HEK293 (cell line): ENCODE measurements around the gene FCHSD1.

Experiments used
- CTCF ChIA-PET: fragments of 350-600 bp; formaldehyde crosslinking; extraction: SDS; loops from one replicate; lab custom pipeline; 2021; ENCODE audit warnings: antibody characterized with exemption; lab: Yijun Ruan, JAX
- POLR2A ChIA-PET: fragments of 300-600 bp; formaldehyde crosslinking; extraction: SDS; loops from one replicate; lab custom pipeline; 2020; ENCODE audit warnings: antibody characterized with exemption, inconsistent platforms; lab: Yijun Ruan, JAX
- H3K27ac ChIP-seq: fragments of 200-500 bp; sonication (Bioruptor generic); 2 replicates; pipeline ENCODE4 v1.5.1; 2014; ENCODE audit warnings: low read depth, low read length, control low read depth, inconsistent platforms; ENCODE audit errors: extremely low read depth
- H3K36me3 ChIP-seq, 2 experiments: fragments of 200-500 bp in 1 of 2; sonication (Bioruptor generic) in 1 of 2; 1 replicate in 1 of 2; 2 replicates in 1 of 2; pipeline ENCODE4 v1.5.1; 2014 to 2017; ENCODE audit warnings: inconsistent platforms in 2 of 2, low read length in 2 of 2; ENCODE audit not compliant: control insufficient read depth in 2 of 2, insufficient read depth in 1 of 2
- H3K4me1 ChIP-seq: fragments of 200-500 bp; sonication (Bioruptor generic); 2 replicates; pipeline ENCODE4 v1.5.1; 2014; ENCODE audit warnings: mild to moderate bottlenecking, low read length, inconsistent platforms; ENCODE audit not compliant: control insufficient read depth, insufficient read depth
- H3K4me3 ChIP-seq: 2 replicates; pipeline ENCODE4 v1.5.1; 2011; ENCODE audit warnings: low read depth, mild to moderate bottlenecking, control low read depth, low read length, moderate library complexity
- H3K9me3 ChIP-seq: fragments of 200-500 bp; sonication (Bioruptor generic); 2 replicates; pipeline ENCODE4 v1.5.1; 2014; ENCODE audit warnings: low read depth, low read length, inconsistent platforms; ENCODE audit not compliant: control insufficient read depth, insufficient read depth
- EGR2 ChIP-seq: fragments of 450-650 bp; formaldehyde crosslinking; IDR thresholded peaks from 2 replicates; pipeline ENCODE4 v1.5.1; 2016; ENCODE audit warnings: low read depth, missing biosample characterization, missing genetic modification characterization
- GLIS1 ChIP-seq: fragments of 450-650 bp; formaldehyde crosslinking; IDR thresholded peaks from 2 replicates; pipeline ENCODE4 v1.5.1; 2016; ENCODE audit warnings: missing biosample characterization, missing genetic modification characterization
- KLF9 ChIP-seq: fragments of 450-650 bp; formaldehyde crosslinking; IDR thresholded peaks from 2 replicates; pipeline ENCODE4 v1.5.1; 2016; ENCODE audit warnings: missing biosample characterization, missing genetic modification characterization, low read depth
- OVOL3 ChIP-seq: fragments of 450-650 bp; formaldehyde crosslinking; IDR thresholded peaks from 2 replicates; pipeline ENCODE4 v1.5.1; 2016; ENCODE audit warnings: missing biosample characterization, missing genetic modification characterization
- PRDM1 ChIP-seq: fragments of 450-650 bp; formaldehyde crosslinking; IDR thresholded peaks from 2 replicates; pipeline ENCODE4; 2016; ENCODE audit warnings: missing biosample characterization, missing genetic modification characterization
- SP2 ChIP-seq: fragments of 450-650 bp; formaldehyde crosslinking; IDR thresholded peaks from 2 replicates; pipeline ENCODE4 v1.5.1; 2016; ENCODE audit warnings: missing biosample characterization, missing genetic modification characterization
- SP7 ChIP-seq: fragments of 450-650 bp; formaldehyde crosslinking; IDR thresholded peaks from 2 replicates; pipeline ENCODE4 v1.5.1; 2016; ENCODE audit warnings: missing biosample characterization, missing genetic modification characterization
- ZFHX2 ChIP-seq: fragments of 450-650 bp; formaldehyde crosslinking; conservative IDR thresholded peaks from 2 replicates; pipeline ENCODE4 v1.5.1; 2016; ENCODE audit warnings: missing biosample characterization, missing genetic modification characterization
- ZNF223 ChIP-seq: fragments of 450-650 bp; formaldehyde crosslinking; IDR thresholded peaks from 2 replicates; pipeline ENCODE4 v1.5.1; 2016; ENCODE audit warnings: missing biosample characterization, missing genetic modification characterization
- ZNF266 ChIP-seq: fragments of 450-650 bp; formaldehyde crosslinking; IDR thresholded peaks from 2 replicates; pipeline ENCODE4 v1.5.1; 2016; ENCODE audit warnings: missing biosample characterization, missing genetic modification characterization, low read depth
- ZNF335 ChIP-seq: fragments of 450-650 bp; formaldehyde crosslinking; conservative IDR thresholded peaks from 2 replicates; pipeline ENCODE4 v1.5.1; 2016; ENCODE audit warnings: missing biosample characterization, missing genetic modification characterization
- ZNF37A ChIP-seq: fragments of 450-650 bp; IDR thresholded peaks from 2 replicates; pipeline ENCODE4 v1.5.1; 2018; ENCODE audit warnings: missing biosample characterization, missing genetic modification characterization
- ZNF701 ChIP-seq: fragments of 450-650 bp; formaldehyde crosslinking; IDR thresholded peaks from 2 replicates; pipeline ENCODE4 v1.5.1; 2016; ENCODE audit warnings: missing biosample characterization, missing genetic modification characterization
- ZNF792 ChIP-seq: fragments of 450-650 bp; formaldehyde crosslinking; IDR thresholded peaks from 2 replicates; pipeline ENCODE4 v1.5.1; 2016; ENCODE audit warnings: missing biosample characterization, missing genetic modification characterization
- TF ChIP-seq, protein P1 (sequence below): fragments of 450-650 bp; formaldehyde crosslinking; IDR thresholded peaks from 2 replicates; pipeline ENCODE4 v1.5.1; 2017; ENCODE audit warnings: missing biosample characterization, mild to moderate bottlenecking, missing genetic modification characterization, moderate library complexity

The FCHSD1 gene

DNA sequence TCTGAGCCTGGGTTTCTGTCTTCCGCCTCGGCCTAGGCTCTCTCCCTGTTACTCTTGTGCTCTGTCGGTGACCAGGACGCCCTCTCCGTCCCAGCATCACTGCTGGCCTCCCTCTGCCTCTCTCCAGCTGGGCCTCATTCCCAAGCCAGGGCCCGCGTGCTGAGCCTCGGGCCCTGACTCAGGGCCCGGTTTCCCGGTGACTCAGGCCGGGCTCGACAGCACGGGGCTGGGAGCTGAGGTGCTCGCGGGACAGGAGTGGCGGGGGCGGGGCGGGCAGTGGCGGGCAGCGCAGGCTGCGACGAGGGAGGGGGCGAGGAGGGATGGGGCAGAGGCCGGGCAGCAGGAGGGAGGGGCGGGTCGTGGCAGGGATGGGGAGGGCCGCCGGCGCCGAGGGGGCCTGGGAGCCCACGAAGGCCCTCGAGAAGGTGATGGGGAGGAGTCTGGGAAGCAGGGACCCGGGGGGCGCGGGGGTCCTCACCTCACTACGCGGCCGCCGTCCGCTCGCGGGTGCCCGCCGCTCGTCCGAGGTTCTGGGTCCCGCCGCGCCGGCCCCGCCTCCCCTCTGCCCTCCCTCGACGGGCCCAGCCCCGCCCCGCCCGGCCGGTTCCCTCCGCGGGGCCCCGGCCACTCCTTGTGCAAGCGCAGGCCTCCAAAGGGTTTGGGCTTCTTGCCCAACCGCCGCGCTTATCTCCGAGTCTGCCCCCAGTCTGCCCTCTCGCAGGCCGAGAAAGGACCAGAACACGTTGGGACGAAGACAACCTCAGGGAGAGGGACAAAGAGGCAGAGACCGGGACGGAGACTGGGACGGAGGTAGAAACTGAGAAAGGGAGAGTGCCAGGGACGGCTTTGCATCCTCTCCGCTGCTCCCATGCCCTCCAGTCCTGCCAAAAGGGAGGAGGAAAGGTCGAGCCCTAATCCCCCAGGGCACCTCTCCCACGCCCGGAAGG, 30.8 kb upstream of the FCHSD1 start, which contains the start of gene ARAP3 (continued):
- TF ChIP-seq GLIS1 (tag by site-specific recombination): peak; percentile 28; the same call in 1 of the 2 replicates
- TF ChIP-seq, protein P1, sequence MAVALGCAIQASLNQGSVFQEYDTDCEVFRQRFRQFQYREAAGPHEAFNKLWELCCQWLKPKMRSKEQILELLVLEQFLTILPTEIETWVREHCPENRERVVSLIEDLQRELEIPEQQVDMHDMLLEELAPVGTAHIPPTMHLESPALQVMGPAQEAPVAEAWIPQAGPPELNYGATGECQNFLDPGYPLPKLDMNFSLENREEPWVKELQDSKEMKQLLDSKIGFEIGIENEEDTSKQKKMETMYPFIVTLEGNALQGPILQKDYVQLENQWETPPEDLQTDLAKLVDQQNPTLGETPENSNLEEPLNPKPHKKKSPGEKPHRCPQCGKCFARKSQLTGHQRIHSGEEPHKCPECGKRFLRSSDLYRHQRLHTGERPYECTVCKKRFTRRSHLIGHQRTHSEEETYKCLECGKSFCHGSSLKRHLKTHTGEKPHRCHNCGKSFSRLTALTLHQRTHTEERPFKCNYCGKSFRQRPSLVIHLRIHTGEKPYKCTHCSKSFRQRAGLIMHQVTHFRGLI (tag by site-specific recombination): peak; percentile 81
- no peak for TF ChIP-seq ZNF223 (tag by site-specific recombination)

DNA sequence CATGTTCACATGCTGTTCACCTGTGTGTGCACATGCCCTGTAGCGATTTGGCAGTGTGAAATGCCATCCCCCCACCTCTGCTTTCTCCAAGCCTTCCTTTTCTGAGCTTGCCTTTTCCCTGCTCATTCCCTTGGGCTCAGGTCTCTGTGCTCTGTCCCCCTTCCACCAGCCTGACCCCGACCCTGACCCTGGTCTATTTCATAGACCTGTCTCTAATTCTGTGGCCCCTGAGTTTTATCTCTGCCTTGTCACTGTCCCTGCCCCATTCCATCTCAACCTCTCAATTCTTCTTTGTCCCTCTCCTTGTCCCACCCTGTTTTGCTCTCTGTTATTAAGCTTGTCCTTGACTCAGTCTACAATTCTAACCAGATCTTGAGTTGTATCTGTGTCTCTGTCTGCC, 30.1 kb upstream of the FCHSD1 start:
- no peaks in the 10 kb centered on the region; a peak in 1 of 3 replicates for H3K36me3 ChIP-seq
- TF ChIP-seq PRDM1 (tag by site-specific recombination) (0 out of 2 replicates have a peak, but pooled peaks have one; percentile 37), ZNF37A (tag by site-specific recombination) (no peak), ZNF335 (tag by site-specific recombination) (peak; percentile 47)
- H3K4me3 ChIP-seq: peak overlapping the region; percentile 52
- POLR2A ChIA-PET: interaction anchor here (1.0 to 1.7 kb wide), 2 partner anchors 11 to 244 kb away, joined by 4 to 8 read pairs; no protein-coding TSS in a partner anchor
- peak overlapping the region; percentile 52; the same call in 1 of the 2 replicates for H3K27ac ChIP-seq
- no peaks in the 10 kb centered on the region for H3K4me1 ChIP-seq
- CTCF ChIA-PET: interaction anchor here (0.5 to 2.8 kb wide), 4 partner anchors 11 to 283 kb away, joined by 3 to 12 read pairs (median 6); no protein-coding TSS in a partner anchor
- no peaks in the 10 kb centered on the region for H3K9me3 ChIP-seq

GRCh38 chr5:141680751-141681201, 29.6 kb upstream of the FCHSD1 start:
- CTCF ChIA-PET: interaction anchor here (0.5 to 1.4 kb wide), 3 partner anchors 11 to 283 kb away, joined by 3 to 7 read pairs (median 6); no protein-coding TSS in a partner anchor
- H3K9me3 ChIP-seq: no peaks in the 10 kb centered on the region
- POLR2A ChIA-PET: interaction anchor here (1.0 kb wide), 1 partner anchor 244 kb away, joined by 4 read pairs; no protein-coding TSS in a partner anchor
- TF ChIP-seq OVOL3 (tag by site-specific recombination) (no peak), EGR2 (tag by site-specific recombination) (peak; percentile 57), ZFHX2 (tag by site-specific recombination) (peak; percentile 61), ZNF266 (tag by site-specific recombination) (no peak), ZNF701 (tag by site-specific recombination) (no peak), KLF9 (tag by site-specific recombination) (no peak), ZNF792 (tag by site-specific recombination) (no peak), SP2 (tag by site-specific recombination) (peak; percentile 71)
- no peaks in the 10 kb centered on the region for H3K4me1 ChIP-seq
- no peaks in the 10 kb centered on the region; a peak in 1 of 3 replicates for H3K36me3 ChIP-seq
- no peak overlapping the region for H3K4me3 ChIP-seq
- no peak overlapping the region for H3K27ac ChIP-seq

GRCh38 chr5:141680178-141680577, 29.0 kb upstream of the FCHSD1 start:
- no peaks in the 10 kb centered on the region for H3K4me1 ChIP-seq
- ChIA-PET CTCF (no interaction called here), POLR2A (no interaction called here)
- no peaks in the 10 kb centered on the region for H3K9me3 ChIP-seq
- H3K4me3 ChIP-seq: no peak overlapping the region
- no peak overlapping the region for H3K27ac ChIP-seq
- TF ChIP-seq SP7 (tag by site-specific recombination): no peak
- H3K36me3 ChIP-seq: no peaks in the 10 kb centered on the region; a peak in 1 of 3 replicates
